Stimulated activated CD8-positive, alpha-beta memory T cell treated with anti-CD3 and anti-CD28 coated beads, Interleukin-7, amount 100 ng/mL, for 24 hours (primary cell): ENCODE data around the gene TRAPPC14.
"Not testable (repeated sequence)": the region's sequence is repeated elsewhere in the genome, so short reads cannot be mapped to it uniquely, and the experiment has no call there.

Experiments used
- DNase-seq: peaks from one replicate; pipeline ENCODE4 v3.0.0-alpha.2; 2020; ENCODE audit warnings: low read depth

The TRAPPC14 gene

GRCh38 chr7:100158229-100159098 lies at the start of gene TRAPPC14:
Gene TRAPPC14 (minus strand): TSS chr7:100158723. CDS start chr7:100158499, 224 bp downstream.
- peak; percentile 90 for DNase-seq

DNA sequence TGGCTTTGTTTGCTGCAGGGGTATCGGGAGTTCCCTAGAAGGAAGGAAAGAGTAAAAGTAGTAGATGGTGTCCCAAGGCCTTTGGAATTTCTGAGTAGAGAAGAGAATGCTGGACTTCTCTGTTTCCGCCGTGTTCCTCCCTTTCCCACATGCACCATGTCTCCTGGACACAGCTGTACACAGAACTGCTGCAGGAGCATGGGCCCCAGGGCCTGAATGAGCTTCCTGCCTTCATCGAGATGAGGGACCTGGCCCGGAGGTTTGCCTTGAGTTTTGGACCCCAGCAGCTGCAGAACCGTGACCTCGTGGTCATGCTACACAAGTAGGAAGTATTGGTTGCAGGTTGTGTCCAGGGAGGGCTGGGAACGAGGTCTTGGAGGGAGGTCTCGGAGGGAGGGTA lies 45.9 kb upstream of the TRAPPC14 start:
- DNase-seq, result no peak

DNA sequence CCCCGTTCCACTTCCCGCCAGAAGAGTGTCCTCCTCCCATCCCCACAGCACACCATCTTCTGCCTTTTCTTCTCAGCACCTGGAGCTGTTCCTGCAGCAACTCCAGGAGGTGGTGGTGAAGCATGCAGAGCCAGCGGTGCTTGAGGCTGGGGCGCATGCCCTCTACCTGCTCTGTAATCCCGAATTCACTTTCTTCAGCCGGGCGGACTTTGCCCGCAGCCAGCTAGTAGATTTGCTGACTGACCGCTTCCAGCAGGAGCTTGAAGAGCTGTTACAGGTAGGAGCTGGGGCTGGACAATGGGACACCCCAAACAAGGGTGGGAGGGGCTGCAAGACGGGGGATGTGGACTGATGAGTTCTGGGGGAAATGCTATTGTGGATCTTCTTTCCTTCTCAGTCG lies 42.2 kb upstream of the TRAPPC14 start:
- no peak for DNase-seq

DNA sequence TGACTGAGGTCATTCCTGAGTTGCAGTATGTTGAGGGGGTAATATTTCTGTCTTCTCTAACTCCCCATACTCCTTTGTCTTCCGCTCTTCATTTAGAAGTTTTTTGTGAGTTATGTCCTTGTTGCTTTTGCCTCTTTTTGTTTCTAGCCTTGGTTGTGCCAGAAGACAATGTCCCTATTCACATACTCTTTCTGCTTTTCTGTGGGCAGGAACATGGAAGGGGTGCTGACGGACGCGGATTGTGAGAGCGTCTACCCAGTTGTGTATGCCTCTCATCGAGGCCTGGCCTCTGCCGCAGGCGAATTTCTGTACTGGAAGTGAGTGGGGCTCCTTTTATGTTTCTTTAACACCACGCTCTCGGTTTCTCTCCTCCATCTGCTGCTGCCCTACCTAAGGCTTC lies 39.7 kb upstream of the TRAPPC14 start:
- DNase-seq, result no peak

GRCh38 chr7:100195901-100196322 lies 37.4 kb upstream of the TRAPPC14 start:
- not testable (repeated sequence) for DNase-seq

GRCh38 chr7:100195222-100195621 lies 36.7 kb upstream of the TRAPPC14 start:
- DNase-seq, result no peak

- no peak for DNase-seq
Observed at GRCh38 chr7:100192969-100193368, 34.4 kb upstream of the TRAPPC14 start.

DNA sequence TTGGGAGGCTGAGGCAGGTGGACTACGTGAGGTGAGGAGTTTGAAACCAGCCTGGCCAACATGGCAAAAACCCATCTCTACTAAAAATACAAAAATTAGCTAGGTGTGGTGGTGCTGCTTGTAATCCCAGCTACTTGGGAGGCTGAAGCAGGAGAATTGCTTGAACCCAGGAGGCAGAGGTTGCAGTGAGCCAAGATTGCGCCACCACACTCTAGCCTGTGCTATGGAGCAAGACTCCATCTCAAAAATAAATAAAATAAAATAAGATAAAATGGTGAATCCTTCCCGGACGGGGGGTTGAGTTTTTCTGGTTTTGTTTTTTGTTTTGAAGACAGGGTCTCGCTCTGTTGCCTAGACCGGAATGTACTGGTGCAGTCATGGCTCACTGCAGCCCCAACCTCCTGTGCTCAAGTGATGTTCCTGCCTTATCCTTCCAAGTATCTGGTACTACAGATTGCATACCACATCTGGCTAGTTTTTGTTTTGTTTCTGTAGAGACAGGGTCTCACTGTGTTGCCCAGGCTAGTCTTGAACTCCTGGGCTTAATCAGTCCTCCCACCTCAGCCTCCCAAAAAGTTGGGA lies 33.8 kb upstream of the TRAPPC14 start:
- DNase-seq, result not testable (repeated sequence)

GRCh38 chr7:100191775-100192174 lies 33.3 kb upstream of the TRAPPC14 start:
- no peak for DNase-seq

DNA sequence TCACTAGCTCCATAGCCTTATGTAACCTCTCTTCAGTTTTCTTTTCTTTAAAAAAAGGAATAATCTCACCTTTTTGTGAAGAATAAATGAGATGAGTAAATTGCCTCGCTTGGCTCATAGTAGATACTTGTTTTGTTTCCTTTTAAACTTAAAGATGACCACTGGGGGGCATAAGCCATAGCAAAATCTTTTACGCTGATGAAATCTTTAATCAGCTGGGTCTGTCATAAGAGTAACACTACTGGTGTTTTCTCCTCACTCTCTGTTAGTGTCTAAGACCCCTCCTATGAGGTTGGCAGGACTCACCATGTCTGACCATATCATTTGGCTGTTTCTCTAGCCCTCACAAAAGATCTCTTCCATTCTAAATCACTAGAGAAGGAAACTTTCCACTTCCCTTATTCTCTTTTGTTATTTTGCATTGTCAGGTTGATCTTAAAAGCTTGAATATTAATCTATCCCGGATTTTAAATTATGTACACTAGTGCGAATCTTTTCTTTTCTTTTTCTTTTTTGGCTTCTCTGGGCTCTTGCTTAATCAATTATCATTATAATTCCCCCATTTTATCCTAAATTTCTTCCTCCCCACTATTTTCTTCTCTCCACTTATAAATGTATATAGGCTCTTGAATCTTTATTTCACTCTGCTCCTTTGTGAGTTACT lies 31.7 kb upstream of the TRAPPC14 start:
- DNase-seq, result no peak

DNA sequence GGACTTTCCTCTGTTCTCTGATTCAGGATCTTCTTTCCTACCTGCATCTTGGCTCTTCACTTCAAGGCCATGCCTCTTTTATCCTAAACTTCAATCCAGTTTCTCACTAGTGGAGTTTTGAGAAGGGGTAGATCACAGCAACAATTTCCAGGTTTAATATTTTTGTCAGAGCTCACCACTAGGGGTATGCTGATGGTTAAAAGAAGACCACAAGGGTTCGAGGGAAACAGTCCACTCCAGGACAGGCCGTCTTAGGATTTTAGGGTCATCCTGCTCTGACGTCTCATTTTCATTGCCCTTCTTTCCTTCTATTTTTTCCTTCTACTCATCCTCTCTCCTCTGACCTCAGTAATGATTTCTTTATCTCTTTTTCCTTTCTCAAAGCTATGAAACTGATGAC lies 30.5 kb upstream of the TRAPPC14 start:
- no peak for DNase-seq

DNA sequence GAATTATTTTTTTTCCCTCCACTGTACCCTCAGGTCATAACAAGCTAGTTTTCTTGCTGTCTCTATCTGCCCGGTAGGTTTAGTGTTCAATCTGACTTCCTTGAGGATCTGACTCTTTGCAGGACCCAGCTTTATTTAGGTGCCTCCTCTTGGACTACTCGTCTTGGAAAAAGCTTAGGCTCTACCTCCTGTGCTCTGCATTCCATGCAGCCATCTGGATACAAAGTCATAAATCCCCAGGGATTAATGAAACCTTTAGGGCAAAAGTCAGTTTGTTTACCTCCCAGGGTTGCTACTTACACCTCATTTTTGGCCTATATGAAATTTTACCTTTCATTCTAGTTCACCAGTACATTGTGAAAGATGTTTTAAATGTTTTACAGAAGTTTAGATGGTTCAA lies 27.2 kb upstream of the TRAPPC14 start:
- DNase-seq, result no peak

GRCh38 chr7:100183090-100183489 lies 24.6 kb upstream of the TRAPPC14 start:
- not testable (repeated sequence) for DNase-seq

DNA sequence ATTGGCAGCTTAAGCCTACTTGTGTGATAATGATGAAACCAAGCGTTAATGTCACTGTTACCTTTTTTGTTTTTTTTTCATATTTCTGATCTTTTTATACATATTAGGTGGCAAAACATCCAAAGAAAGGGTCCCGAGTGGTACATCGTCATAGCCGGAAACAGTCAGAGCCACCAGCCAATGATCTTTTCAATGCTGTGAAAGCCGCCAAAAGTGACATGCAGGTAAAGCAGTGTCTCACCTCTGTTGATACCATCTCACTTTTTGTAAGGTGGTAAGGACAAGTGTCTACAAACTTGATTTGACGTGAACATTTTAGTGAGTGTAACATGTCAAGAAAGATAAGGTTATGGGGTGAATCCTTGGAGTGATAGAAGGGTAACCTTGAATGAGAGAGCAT lies 24.1 kb upstream of the TRAPPC14 start:
- not testable (repeated sequence) for DNase-seq

DNA sequence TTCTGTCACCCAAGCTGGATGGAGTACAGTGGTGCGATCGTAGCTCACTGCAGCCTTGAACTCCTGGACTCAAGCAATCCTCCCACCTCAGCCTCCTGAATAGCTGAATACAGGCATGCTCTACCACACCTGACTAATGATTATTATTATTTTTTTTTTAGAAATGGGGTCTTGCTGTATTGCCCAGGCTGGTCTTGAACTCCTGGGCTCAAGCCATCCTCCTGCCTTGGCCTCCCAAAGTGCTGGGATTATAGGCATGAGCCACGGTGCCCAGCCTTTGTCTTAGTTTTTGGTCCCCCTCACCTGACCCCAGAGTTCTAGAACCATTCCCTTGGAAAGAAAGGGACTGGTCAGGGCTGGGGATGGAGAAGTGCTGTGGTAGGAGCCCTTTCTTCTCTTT lies 21.6 kb upstream of the TRAPPC14 start:
- DNase-seq, result not testable (repeated sequence)

DNA sequence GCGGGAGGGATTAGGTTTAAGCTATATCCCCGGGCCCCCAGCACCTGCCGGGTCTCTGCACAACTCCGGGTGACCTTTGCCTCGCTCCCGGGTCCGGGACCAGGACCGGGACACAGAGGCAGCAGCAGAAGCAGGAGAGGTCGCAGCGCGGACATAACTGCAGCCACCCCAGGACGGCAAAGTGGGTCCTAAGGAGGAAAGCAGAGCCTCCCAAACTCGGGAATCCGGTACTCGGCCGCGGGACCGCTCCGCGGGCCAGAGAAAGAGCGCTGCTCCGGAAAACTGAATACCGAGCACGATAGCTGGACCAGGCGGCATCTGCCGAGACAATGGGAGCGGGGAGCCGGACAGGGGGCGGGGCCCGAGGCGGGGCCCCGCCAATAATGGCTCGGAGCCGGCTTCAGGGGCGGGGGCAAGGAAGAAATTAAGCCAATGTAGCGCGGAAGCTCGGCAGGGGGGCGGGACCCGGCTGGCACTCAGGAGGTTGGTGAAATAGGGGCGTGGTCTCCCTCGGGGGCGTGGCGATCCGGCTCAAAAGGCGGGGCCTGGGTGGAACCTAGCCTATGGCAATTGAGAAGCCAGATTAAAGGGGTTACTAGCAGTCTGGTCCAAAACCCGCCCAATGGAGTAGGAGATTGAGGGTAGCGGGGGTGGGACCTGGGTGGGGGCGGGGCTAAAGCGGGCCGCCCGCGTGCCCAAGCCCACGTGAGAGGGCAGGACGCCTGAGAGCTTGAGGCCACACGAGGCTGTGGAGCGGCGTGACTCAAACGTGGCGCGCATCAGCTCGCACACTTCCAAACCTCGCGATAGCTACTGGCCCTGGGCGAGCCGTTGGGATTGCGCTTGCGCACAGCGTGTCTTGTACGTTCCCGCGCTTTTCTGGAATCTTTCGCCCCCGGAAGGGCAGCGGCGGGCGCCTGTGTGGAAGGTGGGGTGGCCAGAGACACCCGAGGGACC lies 18.8 kb upstream of the TRAPPC14 start, which contains the start of the genes GPC2 and STAG3:
GPC2 (minus strand) TSS at position 337 of the 957 bp plus-strand sequence; CDS start at position 155, 182 bp downstream.
STAG3 (plus strand) TSS at position 874 of the 957 bp plus-strand sequence. CDS start 2,639 bp downstream, outside the sequence.
- DNase-seq, result peak; percentile 90

GRCh38 chr7:100176096-100177044 lies 17.8 kb upstream of the TRAPPC14 start:
- no peak for DNase-seq

GRCh38 chr7:100175296-100175935 lies 16.9 kb upstream of the TRAPPC14 start:
- DNase-seq, result no peak

DNA sequence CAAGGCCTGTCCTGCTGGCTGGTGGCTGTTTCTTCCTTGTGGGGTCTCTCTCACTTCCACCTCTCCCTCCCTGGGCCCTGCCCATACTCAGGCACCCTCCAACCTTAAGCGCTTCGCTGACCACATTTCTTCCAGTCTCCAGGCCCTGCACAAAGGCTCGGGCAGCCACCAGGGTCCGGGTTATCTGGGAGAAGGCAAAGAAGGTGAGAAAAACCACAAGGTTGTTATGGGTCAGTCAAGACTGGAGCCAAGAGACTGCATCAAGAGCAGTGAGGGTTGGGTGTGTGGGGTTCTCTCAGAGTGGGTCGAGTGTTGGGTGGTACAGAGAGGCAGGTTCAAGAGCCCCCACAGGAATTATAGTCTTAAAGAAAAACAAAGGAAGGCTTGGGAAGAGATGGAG lies 16.1 kb upstream of the TRAPPC14 start:
- no peak for DNase-seq
